Panc1 (cell line): ENCODE measurements around the gene SLC12A3. TPM values are rescaled to one million over a fixed set of nuclear protein-coding genes. Genes with fewer than 3 reads are reported as not detected.

ENCODE experiments used
- ATAC-seq: fragments of 200-7000 bp; cut with Tn5 transposase; 2 replicates; pipeline ENCODE4 v1.9.1; 2020; ENCODE audit warnings: mild to moderate bottlenecking, moderate library complexity
- BruUV-seq: library from RNA; stranded (reverse); fragments of 400-500 nt; replicated peaks from 2 replicates; lab custom pipeline; 2021; lab: Mats Ljungman, UMichigan
- CTCF ChIA-PET: fragments of 300-600 bp; sonication (Branson Sonifier 250); formaldehyde crosslinking; loops from one replicate; lab custom pipeline; 2022; ENCODE audit warnings: antibody characterized with exemption; lab: Charles Lee
- POLR2A ChIA-PET: fragments of 300-600 bp; sonication (Branson Sonifier 250); formaldehyde crosslinking; loops from one replicate; lab custom pipeline; 2022; ENCODE audit warnings: antibody characterized with exemption; lab: Charles Lee
- DNase-seq: peaks from one replicate; pipeline ENCODE4 v3.0.0-alpha.2; 2010; ENCODE audit warnings: low read depth, low spot score
- H3K27ac ChIP-seq: 2 replicates; pipeline ENCODE4 v1.5.1; 2011; ENCODE audit warnings: mild to moderate bottlenecking, low read length, inconsistent platforms
- H3K27me3 ChIP-seq: fragments of 200-500 bp; sonication (Bioruptor generic); 2 replicates; pipeline ENCODE4 v1.6.0; 2014; ENCODE audit warnings: low read length, inconsistent platforms; ENCODE audit not compliant: control insufficient read depth, insufficient read depth
- H3K36me3 ChIP-seq: fragments of 200-500 bp; sonication (Bioruptor generic); 2 replicates; pipeline ENCODE4 v1.5.1; 2014; ENCODE audit warnings: inconsistent platforms, mild to moderate bottlenecking, low read length, moderate library complexity; ENCODE audit not compliant: control insufficient read depth, insufficient read depth
- H3K4me1 ChIP-seq: 2 replicates; pipeline ENCODE4 v1.5.1; 2011; ENCODE audit warnings: inconsistent platforms, mild to moderate bottlenecking, low read length, moderate library complexity; ENCODE audit not compliant: control insufficient read depth, insufficient read depth
- H3K4me3 ChIP-seq, 2 experiments: 2 replicates each; pipeline ENCODE4 v1.5.1; 2011 to 2012; ENCODE audit warnings: low read depth in 2 of 2, low read length in 2 of 2, mild to moderate bottlenecking in 2 of 2, inconsistent platforms in 1 of 2, moderate library complexity in 1 of 2
- H3K9me3 ChIP-seq: fragments of 200-500 bp; sonication (Bioruptor generic); 2 replicates; pipeline ENCODE4 v1.5.1; 2014; ENCODE audit warnings: low read depth, mild to moderate bottlenecking, inconsistent platforms, low read length, moderate library complexity; ENCODE audit not compliant: control insufficient read depth, insufficient read depth
- POLR2AphosphoS5 ChIP-seq: IDR thresholded peaks from 2 replicates; pipeline ENCODE4 v1.6.1; 2012; ENCODE audit warnings: mild to moderate bottlenecking, low read depth, low read length, moderate library complexity
- SIN3A ChIP-seq: IDR thresholded peaks from 2 replicates; pipeline ENCODE4 v1.6.1; 2012; ENCODE audit warnings: low read depth, mild to moderate bottlenecking, low read length, moderate library complexity, borderline replicate concordance; ENCODE audit not compliant: insufficient read depth
- TCF7L2 ChIP-seq: IDR thresholded peaks from 2 replicates; pipeline ENCODE4 v1.6.1; 2011; ENCODE audit warnings: mild to moderate bottlenecking, low read depth, low read length, inconsistent platforms
- in situ Hi-C: cut with HindIII; loops from 2 replicates; pipeline ENCODE4 v1.10.0; 2016; ENCODE audit warnings: low sequenced_read_pairs, low pct_unique_long_range_greater_than_20kb
- intact Hi-C: fragments of 100-400 bp; cut with micrococcal nuclease; formaldehyde crosslinking; loops from one replicate; pipeline ENCODE4 v1.10.0; 2022; ENCODE audit not compliant: unreplicated experiment
- total RNA-seq: library from RNA; stranded (reverse); gene quantifications from one replicate; pipeline ENCODE4 v1.2.1, GENCODE V29; 2021; ENCODE audit not compliant: unreplicated experiment
- TF ChIP-seq, protein P1 (sequence below): fragments of 450-650 bp; IDR thresholded peaks from 2 replicates; pipeline ENCODE4 v1.5.1; 2017; ENCODE audit warnings: mild to moderate bottlenecking
- TF ChIP-seq, protein P2 (sequence below), 2 experiments: IDR thresholded peaks; 2 replicates each; pipeline ENCODE4 v1.6.1; 2011 to 2012; ENCODE audit warnings: low read depth in 2 of 2, control low read depth in 1 of 2, low read length in 1 of 2, mild to moderate bottlenecking in 1 of 2, moderate library complexity in 1 of 2; ENCODE audit not compliant: insufficient read depth in 1 of 2

Gene SLC12A3
- total RNA-seq, 1 experiment from 2014 or later: 0.15 TPM

DNA sequence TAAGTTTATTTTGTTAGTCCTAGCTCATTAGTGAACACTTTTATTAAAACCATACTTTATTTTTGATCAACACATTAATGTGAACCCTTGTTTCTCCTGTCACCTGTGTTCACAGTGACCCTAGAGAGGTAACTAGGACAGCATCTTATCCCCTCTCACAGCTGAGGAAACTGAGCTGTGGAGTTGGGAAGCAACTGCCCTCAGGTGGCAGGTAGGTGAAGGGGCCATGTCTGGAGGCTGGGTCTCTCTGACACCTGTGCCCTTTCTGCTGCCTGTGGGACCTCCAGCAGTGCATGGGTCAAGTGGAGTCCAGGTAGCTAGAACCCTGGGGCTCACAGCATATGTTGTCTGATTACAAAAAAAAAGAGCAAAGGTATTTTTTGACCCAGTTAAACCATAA is 22.9 kb upstream of the SLC12A3 start:
- DNase-seq: no peak
- Histone ChIP-seq H3K4me3 (no peak overlapping the region), H3K36me3 (peaks cover 3% of the 10 kb centered on the region; the same call in 1 of the 2 replicates), H3K27me3 (no peaks in the 10 kb centered on the region), H3K27ac (no peak overlapping the region), H3K4me1 (no peaks in the 10 kb centered on the region), H3K9me3 (no peaks in the 10 kb centered on the region)
- intact Hi-C loops: no loop called here
- BruUV-seq: no TSS peak
- TF ChIP-seq SIN3A: no peak
- TF ChIP-seq, protein P1, sequence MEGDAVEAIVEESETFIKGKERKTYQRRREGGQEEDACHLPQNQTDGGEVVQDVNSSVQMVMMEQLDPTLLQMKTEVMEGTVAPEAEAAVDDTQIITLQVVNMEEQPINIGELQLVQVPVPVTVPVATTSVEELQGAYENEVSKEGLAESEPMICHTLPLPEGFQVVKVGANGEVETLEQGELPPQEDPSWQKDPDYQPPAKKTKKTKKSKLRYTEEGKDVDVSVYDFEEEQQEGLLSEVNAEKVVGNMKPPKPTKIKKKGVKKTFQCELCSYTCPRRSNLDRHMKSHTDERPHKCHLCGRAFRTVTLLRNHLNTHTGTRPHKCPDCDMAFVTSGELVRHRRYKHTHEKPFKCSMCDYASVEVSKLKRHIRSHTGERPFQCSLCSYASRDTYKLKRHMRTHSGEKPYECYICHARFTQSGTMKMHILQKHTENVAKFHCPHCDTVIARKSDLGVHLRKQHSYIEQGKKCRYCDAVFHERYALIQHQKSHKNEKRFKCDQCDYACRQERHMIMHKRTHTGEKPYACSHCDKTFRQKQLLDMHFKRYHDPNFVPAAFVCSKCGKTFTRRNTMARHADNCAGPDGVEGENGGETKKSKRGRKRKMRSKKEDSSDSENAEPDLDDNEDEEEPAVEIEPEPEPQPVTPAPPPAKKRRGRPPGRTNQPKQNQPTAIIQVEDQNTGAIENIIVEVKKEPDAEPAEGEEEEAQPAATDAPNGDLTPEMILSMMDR: no peak
- no peak for TF ChIP-seq POLR2AphosphoS5
- TF ChIP-seq TCF7L2: no peak
- TF ChIP-seq, protein P2, sequence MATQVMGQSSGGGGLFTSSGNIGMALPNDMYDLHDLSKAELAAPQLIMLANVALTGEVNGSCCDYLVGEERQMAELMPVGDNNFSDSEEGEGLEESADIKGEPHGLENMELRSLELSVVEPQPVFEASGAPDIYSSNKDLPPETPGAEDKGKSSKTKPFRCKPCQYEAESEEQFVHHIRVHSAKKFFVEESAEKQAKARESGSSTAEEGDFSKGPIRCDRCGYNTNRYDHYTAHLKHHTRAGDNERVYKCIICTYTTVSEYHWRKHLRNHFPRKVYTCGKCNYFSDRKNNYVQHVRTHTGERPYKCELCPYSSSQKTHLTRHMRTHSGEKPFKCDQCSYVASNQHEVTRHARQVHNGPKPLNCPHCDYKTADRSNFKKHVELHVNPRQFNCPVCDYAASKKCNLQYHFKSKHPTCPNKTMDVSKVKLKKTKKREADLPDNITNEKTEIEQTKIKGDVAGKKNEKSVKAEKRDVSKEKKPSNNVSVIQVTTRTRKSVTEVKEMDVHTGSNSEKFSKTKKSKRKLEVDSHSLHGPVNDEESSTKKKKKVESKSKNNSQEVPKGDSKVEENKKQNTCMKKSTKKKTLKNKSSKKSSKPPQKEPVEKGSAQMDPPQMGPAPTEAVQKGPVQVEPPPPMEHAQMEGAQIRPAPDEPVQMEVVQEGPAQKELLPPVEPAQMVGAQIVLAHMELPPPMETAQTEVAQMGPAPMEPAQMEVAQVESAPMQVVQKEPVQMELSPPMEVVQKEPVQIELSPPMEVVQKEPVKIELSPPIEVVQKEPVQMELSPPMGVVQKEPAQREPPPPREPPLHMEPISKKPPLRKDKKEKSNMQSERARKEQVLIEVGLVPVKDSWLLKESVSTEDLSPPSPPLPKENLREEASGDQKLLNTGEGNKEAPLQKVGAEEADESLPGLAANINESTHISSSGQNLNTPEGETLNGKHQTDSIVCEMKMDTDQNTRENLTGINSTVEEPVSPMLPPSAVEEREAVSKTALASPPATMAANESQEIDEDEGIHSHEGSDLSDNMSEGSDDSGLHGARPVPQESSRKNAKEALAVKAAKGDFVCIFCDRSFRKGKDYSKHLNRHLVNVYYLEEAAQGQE (IDR thresholded peaks at IDR 0.05; ENCODE audit: insufficient read depth in 1 of 2, low read depth in 2 of 2, low read length in 1 of 2): no peak
- CTCF ChIA-PET: no interaction called here
- POLR2A ChIA-PET: no interaction called here
- in situ Hi-C loops: no loop called here
- no peak for ATAC-seq

DNA sequence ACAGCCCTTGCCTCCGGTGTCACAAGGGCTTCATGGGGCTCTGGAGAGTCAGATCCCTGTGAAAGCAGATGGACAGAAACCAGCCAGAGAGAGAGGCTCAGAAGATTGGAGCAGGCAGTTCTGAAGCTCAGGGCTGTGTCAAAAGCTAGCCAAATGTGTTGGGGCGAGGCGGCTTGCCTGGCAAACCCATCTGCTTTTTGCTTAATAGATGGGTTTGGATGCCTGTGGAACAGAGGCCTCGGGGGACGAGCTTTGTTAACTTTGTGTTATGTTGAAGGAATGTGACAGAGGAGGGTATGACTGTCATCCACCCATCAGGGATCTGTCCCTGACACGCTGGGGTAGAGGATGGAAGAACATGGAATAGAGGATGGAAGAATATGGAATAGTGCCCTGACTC is 21.0 kb upstream of the SLC12A3 start:
- H3K27me3 ChIP-seq: no peaks in the 10 kb centered on the region
- DNase-seq (no peak), ATAC-seq (no peak)
- TF ChIP-seq, protein P1: no peak
- TF ChIP-seq POLR2AphosphoS5: no peak
- TF ChIP-seq TCF7L2: no peak
- TF ChIP-seq, protein P2 (IDR thresholded peaks at IDR 0.05; ENCODE audit: insufficient read depth in 1 of 2, low read depth in 2 of 2, low read length in 1 of 2): no peak
- no peak for TF ChIP-seq SIN3A
- POLR2A ChIA-PET: no interaction called here
- no peaks in the 10 kb centered on the region for H3K9me3 ChIP-seq
- BruUV-seq: no TSS peak
- CTCF ChIA-PET: interaction anchor here (0.5 kb wide), 1 partner anchor 49 kb away, joined by 13 read pairs; no protein-coding TSS in a partner anchor
- in situ Hi-C loops: no loop called here
- H3K36me3 ChIP-seq: peaks cover 3% of the 10 kb centered on the region; the same call in 1 of the 2 replicates
- H3K4me3 ChIP-seq: no peak overlapping the region
- H3K27ac ChIP-seq: no peak overlapping the region
- intact Hi-C loops: no loop called here
- no peaks in the 10 kb centered on the region for H3K4me1 ChIP-seq
